H1 (cell line): ENCODE measurements around the gene CFAP92. TPM values are rescaled to one million over a fixed set of nuclear protein-coding genes. Genes with fewer than 3 reads are reported as not detected.

ENCODE experiments used
- ASH2L ChIP-seq: fragments of 200-600, 300-600 bp; sonication (generic); IDR thresholded peaks from one replicate; pipeline ENCODE4 v1.7.1; 2017; ENCODE audit warnings: low read length
- ATF2 ChIP-seq: IDR thresholded peaks from 2 replicates; pipeline ENCODE4 v1.6.1; 2012; ENCODE audit warnings: low read length, inconsistent platforms
- BACH1 ChIP-seq: IDR thresholded peaks from 2 replicates; pipeline ENCODE4 v1.6.1; 2012; ENCODE audit warnings: low read length, improper control_type of control experiment
- CBX5 ChIP-seq: fragments of 300-800, 300-1000 bp; sonication (generic); IDR thresholded peaks from 2 replicates; pipeline ENCODE4 v1.7.1; 2016; ENCODE audit warnings: antibody characterized with exemption, low read length, low read depth
- CEBPB ChIP-seq: IDR thresholded peaks from 2 replicates; pipeline ENCODE4 v1.6.1; 2012; ENCODE audit warnings: low read depth, low read length
- CTCF ChIP-seq, 3 experiments: IDR thresholded peaks; 1 replicate in 2 of 3; 2 replicates in 1 of 3; pipeline versions ENCODE4 v1.5.1 to v1.6.1; 2011; ENCODE audit warnings: low read length in 3 of 3, mild to moderate bottlenecking in 3 of 3, inconsistent platforms in 2 of 3, low read depth in 1 of 3, moderate library complexity in 1 of 3; ENCODE audit not compliant: insufficient read depth in 1 of 3; ENCODE audit errors: control extremely low read depth in 1 of 3
- GABPA ChIP-seq: IDR thresholded peaks from 2 replicates; pipeline ENCODE4 v1.6.1; 2011; ENCODE audit warnings: mild to moderate bottlenecking, low read length, moderate library complexity, borderline replicate concordance; ENCODE audit not compliant: insufficient read depth
- HDAC6 ChIP-seq: IDR thresholded peaks from one replicate; pipeline ENCODE4 v1.7.1; 2012; ENCODE audit warnings: low read depth, mild to moderate bottlenecking, inconsistent platforms, low read length, moderate library complexity
- KDM4A ChIP-seq: IDR thresholded peaks from one replicate; pipeline ENCODE4 v1.7.1; 2012; ENCODE audit warnings: low read depth, mild to moderate bottlenecking, moderate library complexity, low read length, inconsistent platforms; ENCODE audit not compliant: severe bottlenecking
- POLR2A ChIP-seq, 2 experiments: IDR thresholded peaks; 1 replicate in 1 of 2; 2 replicates in 1 of 2; pipeline ENCODE4 v1.6.1; 2011; ENCODE audit warnings: low read depth in 2 of 2, low read length in 2 of 2, mild to moderate bottlenecking in 2 of 2; ENCODE audit errors: control extremely low read depth in 1 of 2
- POU5F1 ChIP-seq: IDR thresholded peaks from 2 replicates; pipeline ENCODE4 v1.6.1; 2011; ENCODE audit warnings: low read depth, mild to moderate bottlenecking, low read length, moderate library complexity
- RXRA ChIP-seq: IDR thresholded peaks from 2 replicates; pipeline ENCODE4 v1.6.1; 2011; ENCODE audit warnings: low read depth, mild to moderate bottlenecking, low read length, moderate library complexity; ENCODE audit not compliant: insufficient read depth
- SAP30 ChIP-seq: fragments of 300-600 bp; sonication (generic); IDR thresholded peaks from 2 replicates; pipeline ENCODE4 v1.7.1; 2012; ENCODE audit warnings: low read length, moderate library complexity, mild to moderate bottlenecking, inconsistent platforms; ENCODE audit not compliant: insufficient read depth, insufficient replicate concordance
- SIRT6 ChIP-seq: IDR thresholded peaks from one replicate; pipeline ENCODE4 v1.7.1; 2012; ENCODE audit warnings: low read length, inconsistent platforms
- SP1 ChIP-seq: IDR thresholded peaks from 2 replicates; pipeline ENCODE4 v1.6.1; 2011; ENCODE audit warnings: low read depth, low read length
- SP4 ChIP-seq: IDR thresholded peaks from 2 replicates; pipeline ENCODE4 v1.6.1; 2012; ENCODE audit warnings: low read length, inconsistent platforms
- SUZ12 ChIP-seq: fragments of 200-600 bp; sonication (generic); IDR thresholded peaks from 2 replicates; pipeline ENCODE4 v1.6.1; 2012; ENCODE audit warnings: mild to moderate bottlenecking, inconsistent platforms, low read length, moderate library complexity, mixed read lengths
- TAF1 ChIP-seq: IDR thresholded peaks from 2 replicates; pipeline ENCODE4 v1.6.1; 2011; ENCODE audit warnings: mild to moderate bottlenecking, low read depth, low read length
- TAF7 ChIP-seq: optimal IDR thresholded peaks from 2 replicates; pipeline ENCODE3; 2011; ENCODE audit warnings: low read depth, mild to moderate bottlenecking, inconsistent platforms, low read length, moderate library complexity, borderline replicate concordance
- TBP ChIP-seq: IDR thresholded peaks from 2 replicates; pipeline ENCODE4 v1.6.1; 2011; ENCODE audit warnings: low read depth, low read length, improper control_type of control experiment
- YY1 ChIP-seq: IDR thresholded peaks from 2 replicates; pipeline ENCODE4 v1.6.1; 2011; ENCODE audit warnings: low read depth, mild to moderate bottlenecking, low read length
- polyA plus RNA-seq, 7 experiments: library from polyadenylated mRNA; depleted of rRNA in 3 of 7; stranded (reverse) in 5 of 7; unstranded in 2 of 7; fragments of >200 nt in 5 of 7; fragments of 200-250 nt in 2 of 7; gene quantifications; 1 replicate in 5 of 7; 2 replicates in 1 of 7; 4 replicates in 1 of 7; pipeline versions ENCODE4 v1.2.1 to v1.2.3, GENCODE V29; 2011 to 2013; ENCODE audit warnings: missing spikeins in 2 of 7, mixed read lengths in 2 of 7
- total RNA-seq: library from RNA; stranded (reverse); fragmentation: NEBNext Ultra II Directional; extraction: Animal tissue kit (Norgen Biotek cat#: 25700); gene quantifications from 2 replicates; pipeline ENCODE4 v1.2.1, GENCODE V29; 2021
- TF ChIP-seq, protein P1 (sequence below): IDR thresholded peaks from 2 replicates; pipeline ENCODE4 v1.6.1; 2012; ENCODE audit warnings: inconsistent platforms

The CFAP92 gene
- total and polyA plus RNA-seq, 2 of the 8 experiments (the other 6 are each of a cell fraction or from before 2014, with no cell fraction given), result 0.77 to 2.0 TPM

GRCh38 chr3:129001101-129001805 is 7.4 kb upstream of the CFAP92 start, which contains the start of gene EFCC1 (continued):
- no peak for TF ChIP-seq CTCF (IDR thresholded peaks at IDR 0.05; ENCODE audit: control extremely low read depth in 1 of 3, insufficient read depth in 1 of 3, low read depth in 1 of 3, low read length in 3 of 3)
- no peak for TF ChIP-seq CBX5
- no peak for TF ChIP-seq TAF1
- TF ChIP-seq SUZ12, result no peak; the same call in 1 of the 2 replicates
- no peak for TF ChIP-seq POU5F1
- TF ChIP-seq SP4, result no peak
- TF ChIP-seq YY1, result no peak
- no peak for TF ChIP-seq SIRT6
- no peak for TF ChIP-seq BACH1
- no peak for TF ChIP-seq TAF7
- no peak for TF ChIP-seq RXRA
- TF ChIP-seq TBP, result no peak
- TF ChIP-seq, protein P1, sequence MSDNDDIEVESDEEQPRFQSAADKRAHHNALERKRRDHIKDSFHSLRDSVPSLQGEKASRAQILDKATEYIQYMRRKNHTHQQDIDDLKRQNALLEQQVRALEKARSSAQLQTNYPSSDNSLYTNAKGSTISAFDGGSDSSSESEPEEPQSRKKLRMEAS, result peak; percentile 3; the same call in 1 of the 2 replicates
- no peak for TF ChIP-seq GABPA
- TF ChIP-seq KDM4A, result peak; percentile 65
- TF ChIP-seq ATF2, result no peak
- no peak for TF ChIP-seq SAP30
- TF ChIP-seq CEBPB, result no peak
- no peak for TF ChIP-seq HDAC6
- no peak for TF ChIP-seq SP1
- TF ChIP-seq ASH2L, result peak; percentile 59
- no peak for TF ChIP-seq POLR2A (IDR thresholded peaks at IDR 0.05; ENCODE audit: control extremely low read depth in 1 of 2, low read depth in 2 of 2, low read length in 2 of 2)
